ENCODE data around the gene NOL4L. TPM values are rescaled to one million over a fixed set of nuclear protein-coding genes. Genes with fewer than 3 reads are reported as not detected.

NOL4L gene
- total RNA-seq, 1 donor from 2014 or later, result 37.7 TPM

DNA sequence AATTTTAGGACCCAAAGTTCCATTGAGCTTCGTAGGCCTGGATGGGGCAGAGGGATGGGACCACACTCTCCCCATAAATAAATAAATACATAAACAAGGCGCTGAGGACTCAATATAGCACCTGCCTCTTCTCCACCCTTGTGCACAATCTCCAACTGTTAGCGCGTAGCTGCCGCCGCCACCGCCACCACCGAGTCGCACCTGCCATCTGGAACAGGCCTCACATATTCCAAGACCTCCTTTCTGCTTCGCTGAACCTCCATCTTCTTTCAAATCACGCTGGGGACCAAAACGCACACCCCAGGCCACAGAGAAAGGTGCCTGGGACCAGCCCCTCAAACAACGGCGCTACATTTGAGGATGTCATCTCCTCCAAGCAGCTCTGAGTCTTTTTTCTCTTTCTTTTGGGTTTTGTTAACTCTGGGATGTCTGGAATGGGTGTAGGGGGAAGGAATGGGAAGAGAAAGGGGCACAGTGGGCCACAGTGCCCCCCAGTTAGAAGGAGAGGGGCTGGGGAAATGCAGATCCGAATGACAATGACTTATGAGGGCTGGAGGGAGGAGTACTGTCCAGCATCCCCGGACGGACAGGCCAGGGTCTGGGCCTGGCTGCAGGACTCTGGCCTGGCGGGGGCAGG, 49.7 kb downstream of the NOL4L start:
- Mint-ChIP-seq H3K36me3 (ENCODE audit: low read depth) (no peaks in the 10 kb centered on the region), H3K27ac (ENCODE audit: unreplicated experiment) (no peak overlapping the region), H3K27me3 (ENCODE audit: low read depth) (no peaks in the 10 kb centered on the region), H3K4me1 (ENCODE audit: low read depth) (peaks cover 47% of the 10 kb centered on the region), H3K9me3 (ENCODE audit: low read depth) (no peaks in the 10 kb centered on the region), H3K4me3 (ENCODE audit: unreplicated experiment) (peak overlapping the region; percentile 67)
- TF ChIP-seq, protein P1, sequence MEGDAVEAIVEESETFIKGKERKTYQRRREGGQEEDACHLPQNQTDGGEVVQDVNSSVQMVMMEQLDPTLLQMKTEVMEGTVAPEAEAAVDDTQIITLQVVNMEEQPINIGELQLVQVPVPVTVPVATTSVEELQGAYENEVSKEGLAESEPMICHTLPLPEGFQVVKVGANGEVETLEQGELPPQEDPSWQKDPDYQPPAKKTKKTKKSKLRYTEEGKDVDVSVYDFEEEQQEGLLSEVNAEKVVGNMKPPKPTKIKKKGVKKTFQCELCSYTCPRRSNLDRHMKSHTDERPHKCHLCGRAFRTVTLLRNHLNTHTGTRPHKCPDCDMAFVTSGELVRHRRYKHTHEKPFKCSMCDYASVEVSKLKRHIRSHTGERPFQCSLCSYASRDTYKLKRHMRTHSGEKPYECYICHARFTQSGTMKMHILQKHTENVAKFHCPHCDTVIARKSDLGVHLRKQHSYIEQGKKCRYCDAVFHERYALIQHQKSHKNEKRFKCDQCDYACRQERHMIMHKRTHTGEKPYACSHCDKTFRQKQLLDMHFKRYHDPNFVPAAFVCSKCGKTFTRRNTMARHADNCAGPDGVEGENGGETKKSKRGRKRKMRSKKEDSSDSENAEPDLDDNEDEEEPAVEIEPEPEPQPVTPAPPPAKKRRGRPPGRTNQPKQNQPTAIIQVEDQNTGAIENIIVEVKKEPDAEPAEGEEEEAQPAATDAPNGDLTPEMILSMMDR (IDR thresholded peaks at IDR 0.05), result no peak
- no peak for DNase-seq (ENCODE audit: low spot score)

DNA sequence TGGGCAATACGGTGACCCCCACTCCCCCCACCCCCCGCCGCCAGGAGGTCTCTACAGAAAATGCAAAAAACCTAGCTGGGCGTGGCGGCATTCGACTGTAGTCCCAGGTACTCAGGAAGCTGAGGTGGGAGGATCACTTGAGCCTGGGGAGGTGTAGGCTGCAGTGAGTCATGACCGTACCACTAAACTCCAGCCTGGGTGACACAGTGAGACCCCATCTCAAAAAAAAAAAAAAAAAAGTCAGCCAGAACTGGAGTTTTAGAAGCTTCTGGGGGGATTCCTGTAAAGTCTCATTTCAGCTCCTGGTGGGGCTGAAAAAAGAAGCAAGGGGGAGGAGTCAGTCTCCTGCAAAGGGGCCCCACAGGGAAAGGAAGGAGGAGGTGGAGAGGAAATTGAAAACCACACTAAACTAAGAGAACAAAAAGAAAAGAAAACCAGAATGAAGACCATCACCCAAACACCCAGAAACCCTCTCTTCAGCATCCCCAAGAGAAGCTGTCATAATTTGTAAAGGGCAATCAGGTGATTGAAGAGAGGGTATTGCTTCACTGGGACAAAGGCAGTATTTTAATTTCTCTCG, 50.4 kb downstream of the NOL4L start:
- no peaks in the 10 kb centered on the region for H3K27me3 Mint-ChIP-seq (ENCODE audit: low read depth)
- H3K36me3 Mint-ChIP-seq (ENCODE audit: low read depth), result no peaks in the 10 kb centered on the region
- TF ChIP-seq, protein P1 (IDR thresholded peaks at IDR 0.05), result no peak
- no peak overlapping the region for H3K27ac Mint-ChIP-seq (ENCODE audit: unreplicated experiment)
- H3K4me3 Mint-ChIP-seq (ENCODE audit: unreplicated experiment), result peak overlapping the region; percentile 48
- H3K4me1 Mint-ChIP-seq (ENCODE audit: low read depth), result peaks cover 40% of the 10 kb centered on the region
- DNase-seq (ENCODE audit: low spot score), result no peak
- no peaks in the 10 kb centered on the region for H3K9me3 Mint-ChIP-seq (ENCODE audit: low read depth)

DNA sequence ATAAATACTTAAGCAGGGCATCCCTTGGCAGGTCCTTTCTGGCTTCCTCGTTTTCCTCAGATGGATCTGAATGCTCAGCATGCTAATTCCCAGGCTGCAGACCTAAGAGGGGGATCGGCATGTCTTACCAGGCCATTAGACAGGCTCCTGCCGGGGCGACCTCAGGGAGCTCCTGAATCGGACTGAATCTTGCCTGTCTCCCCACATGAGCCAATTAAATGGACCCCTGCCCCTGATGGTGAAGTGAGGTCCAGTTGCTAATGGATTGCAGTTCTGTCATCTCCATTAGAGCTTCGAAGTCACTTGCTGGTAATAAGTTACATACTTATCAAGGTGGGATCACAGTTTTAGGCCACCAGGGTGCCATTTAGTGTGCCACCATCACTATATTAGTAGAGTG, 51.4 kb downstream of the NOL4L start:
- Mint-ChIP-seq H3K36me3 (ENCODE audit: low read depth) (no peaks in the 10 kb centered on the region), H3K27me3 (ENCODE audit: low read depth) (no peaks in the 10 kb centered on the region), H3K4me3 (ENCODE audit: unreplicated experiment) (no peak overlapping the region), H3K4me1 (ENCODE audit: low read depth) (peaks cover 31% of the 10 kb centered on the region), H3K9me3 (ENCODE audit: low read depth) (no peaks in the 10 kb centered on the region), H3K27ac (ENCODE audit: unreplicated experiment) (no peak overlapping the region)
- no peak for DNase-seq (ENCODE audit: low spot score)
- TF ChIP-seq, protein P1 (IDR thresholded peaks at IDR 0.05), result no peak

DNA sequence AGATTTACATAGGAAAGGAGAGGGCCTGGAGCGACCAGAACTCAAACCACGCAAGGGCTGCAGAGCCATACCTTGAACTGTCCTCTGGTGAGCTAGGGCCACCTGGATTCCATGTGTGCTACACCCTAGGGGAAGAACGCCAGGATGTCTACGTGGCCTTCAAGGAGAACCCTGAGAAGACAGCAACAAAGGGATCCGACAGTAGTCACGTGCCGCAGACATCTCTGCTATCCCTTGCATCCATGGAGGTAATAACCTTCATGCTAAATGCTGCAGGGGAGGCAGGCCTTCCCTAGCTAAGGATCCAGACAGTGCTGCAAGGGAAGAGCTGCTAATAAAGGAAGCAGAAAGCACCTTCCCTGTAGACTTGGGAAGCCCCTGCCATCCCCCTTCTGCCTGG, 52.9 kb downstream of the NOL4L start:
- H3K4me3 Mint-ChIP-seq (ENCODE audit: unreplicated experiment), result no peak overlapping the region
- peaks cover 33% of the 10 kb centered on the region for H3K4me1 Mint-ChIP-seq (ENCODE audit: low read depth)
- H3K9me3 Mint-ChIP-seq (ENCODE audit: low read depth), result no peaks in the 10 kb centered on the region

DNA sequence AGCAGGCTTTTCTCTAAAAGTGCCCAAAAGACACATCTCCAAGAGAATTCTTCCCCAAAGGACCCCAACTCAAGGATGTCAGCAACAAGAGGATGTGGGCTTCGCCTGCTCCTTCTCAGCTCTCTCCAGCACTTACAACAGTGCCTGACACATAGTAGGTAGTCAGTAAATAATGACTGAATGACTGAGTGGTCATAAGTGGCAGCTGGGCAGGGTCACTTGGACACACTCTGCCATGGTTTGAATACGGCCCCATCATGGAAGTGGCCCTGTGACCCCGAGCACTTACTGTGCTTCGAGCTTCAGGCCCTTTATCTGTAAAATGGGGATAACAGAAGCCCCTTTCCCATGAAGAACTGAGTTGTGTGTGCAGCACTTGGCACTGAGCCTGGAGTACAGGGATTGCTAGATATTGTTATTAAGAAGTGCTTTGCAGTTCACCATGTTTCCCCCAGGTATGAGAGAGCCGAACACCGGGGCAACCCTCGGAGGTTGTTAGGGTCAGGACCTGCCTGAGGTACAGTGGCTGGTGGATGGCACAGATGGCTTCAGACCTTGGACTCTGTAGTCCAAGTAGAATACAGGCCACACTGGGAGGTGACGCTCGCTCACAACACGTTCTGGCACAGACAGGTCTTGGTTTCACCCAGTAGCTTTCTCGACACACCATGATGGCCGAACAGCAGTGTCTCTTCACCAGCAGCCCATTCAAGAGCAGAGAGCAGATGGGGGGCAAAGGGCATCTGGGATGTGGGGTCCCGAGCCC, 56.0 kb downstream of the NOL4L start:
- Mint-ChIP-seq H3K27me3 (ENCODE audit: low read depth) (no peaks in the 10 kb centered on the region), H3K9me3 (ENCODE audit: low read depth) (no peaks in the 10 kb centered on the region), H3K27ac (ENCODE audit: unreplicated experiment) (no peak overlapping the region), H3K36me3 (ENCODE audit: low read depth) (no peaks in the 10 kb centered on the region), H3K4me1 (ENCODE audit: low read depth) (peaks cover 33% of the 10 kb centered on the region), H3K4me3 (ENCODE audit: unreplicated experiment) (no peak overlapping the region)
- TF ChIP-seq, protein P1 (IDR thresholded peaks at IDR 0.05), result no peak
- DNase-seq (ENCODE audit: low spot score), result no peak

More for the DNA sequence above, 52.9 kb downstream of the NOL4L start:
- H3K36me3 Mint-ChIP-seq (ENCODE audit: low read depth), result no peaks in the 10 kb centered on the region
- TF ChIP-seq, protein P1 (IDR thresholded peaks at IDR 0.05), result no peak
- no peak overlapping the region for H3K27ac Mint-ChIP-seq (ENCODE audit: unreplicated experiment)
- no peak for DNase-seq (ENCODE audit: low spot score)
- H3K27me3 Mint-ChIP-seq (ENCODE audit: low read depth), result no peaks in the 10 kb centered on the region

Measured in chondrocyte (in vitro differentiated cells).